Upper lobe of left lung (tissue), 4 donors: ENCODE results near the gene PLB1.

Experiments
- EP300 ChIP-seq, 4 donors: sonication (generic); formaldehyde crosslinking; IDR thresholded peaks; one replicate each; pipeline ENCODE4 v1.5.1; 2017; ENCODE audit warnings: antibody characterized with exemption in 4 of 4, control low read depth in 2 of 4
- POLR2AphosphoS5 ChIP-seq, 2 donors: sonication (generic); formaldehyde crosslinking; IDR thresholded peaks; one replicate each; pipeline ENCODE4 v1.5.1; 2017; ENCODE audit warnings: antibody characterized with exemption in 2 of 2
- TF ChIP-seq, protein P1 (sequence below), 6 experiments: fragments of 450-650 bp in 4 of 6; fragments of 200-600 bp in 2 of 6; sonication (generic) in 2 of 6; IDR thresholded peaks; one replicate each; pipeline ENCODE4 v1.5.1; 2016 to 2019; ENCODE audit warnings: antibody characterized with exemption in 6 of 6

DNA sequence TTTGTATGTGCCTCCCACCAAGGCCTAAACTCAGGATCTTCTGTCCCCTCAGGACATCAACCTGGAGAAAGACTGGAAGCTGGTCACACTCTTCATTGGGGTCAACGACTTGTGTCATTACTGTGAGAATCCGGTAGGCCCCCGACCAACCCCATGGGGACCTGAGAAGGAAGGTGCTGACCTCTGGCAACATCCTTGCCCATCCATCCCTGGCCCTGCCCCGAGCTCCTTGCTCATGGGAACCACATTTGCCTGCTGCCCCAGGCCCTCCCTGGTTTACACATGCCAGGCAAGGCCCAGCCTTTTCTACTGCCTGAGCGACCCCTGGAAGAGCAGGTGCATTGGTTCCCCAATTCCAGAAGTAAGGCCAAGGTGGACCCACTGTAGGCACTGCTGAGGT, 130.5 kb downstream of the PLB1 start:
- TF ChIP-seq POLR2AphosphoS5 (IDR thresholded peaks at IDR 0.05) (no peak), EP300 (IDR thresholded peaks at IDR 0.05) (no peak)
- TF ChIP-seq, protein P1, sequence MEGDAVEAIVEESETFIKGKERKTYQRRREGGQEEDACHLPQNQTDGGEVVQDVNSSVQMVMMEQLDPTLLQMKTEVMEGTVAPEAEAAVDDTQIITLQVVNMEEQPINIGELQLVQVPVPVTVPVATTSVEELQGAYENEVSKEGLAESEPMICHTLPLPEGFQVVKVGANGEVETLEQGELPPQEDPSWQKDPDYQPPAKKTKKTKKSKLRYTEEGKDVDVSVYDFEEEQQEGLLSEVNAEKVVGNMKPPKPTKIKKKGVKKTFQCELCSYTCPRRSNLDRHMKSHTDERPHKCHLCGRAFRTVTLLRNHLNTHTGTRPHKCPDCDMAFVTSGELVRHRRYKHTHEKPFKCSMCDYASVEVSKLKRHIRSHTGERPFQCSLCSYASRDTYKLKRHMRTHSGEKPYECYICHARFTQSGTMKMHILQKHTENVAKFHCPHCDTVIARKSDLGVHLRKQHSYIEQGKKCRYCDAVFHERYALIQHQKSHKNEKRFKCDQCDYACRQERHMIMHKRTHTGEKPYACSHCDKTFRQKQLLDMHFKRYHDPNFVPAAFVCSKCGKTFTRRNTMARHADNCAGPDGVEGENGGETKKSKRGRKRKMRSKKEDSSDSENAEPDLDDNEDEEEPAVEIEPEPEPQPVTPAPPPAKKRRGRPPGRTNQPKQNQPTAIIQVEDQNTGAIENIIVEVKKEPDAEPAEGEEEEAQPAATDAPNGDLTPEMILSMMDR (IDR thresholded peaks at IDR 0.05): no peak
